H1 (cell line): ENCODE data around the gene KRT7.

Source experiments
- CTCF ChIP-seq, 3 experiments: IDR thresholded peaks; 1 replicate in 2 of 3; 2 replicates in 1 of 3; pipeline versions ENCODE4 v1.5.1 to v1.6.1; 2011; ENCODE audit warnings: low read length in 3 of 3, mild to moderate bottlenecking in 3 of 3, inconsistent platforms in 2 of 3, low read depth in 1 of 3, moderate library complexity in 1 of 3; ENCODE audit not compliant: insufficient read depth in 1 of 3; ENCODE audit errors: control extremely low read depth in 1 of 3
- TBP ChIP-seq: IDR thresholded peaks from 2 replicates; pipeline ENCODE4 v1.6.1; 2011; ENCODE audit warnings: low read depth, low read length, improper control_type of control experiment
- TEAD4 ChIP-seq: IDR thresholded peaks from 2 replicates; pipeline ENCODE4 v1.6.1; 2012; ENCODE audit warnings: low read depth, low read length, inconsistent platforms, mixed read lengths

- TF ChIP-seq TBP (no peak), CTCF (IDR thresholded peaks at IDR 0.05; ENCODE audit: control extremely low read depth in 1 of 3, insufficient read depth in 1 of 3, low read depth in 1 of 3, low read length in 3 of 3) (no peak), TEAD4 (no peak)
Observed at GRCh38 chr12:52183971-52184370, 49.1 kb upstream of the KRT7 start.
